ENCODE results near the gene PROZ.

PROZ gene

DNA sequence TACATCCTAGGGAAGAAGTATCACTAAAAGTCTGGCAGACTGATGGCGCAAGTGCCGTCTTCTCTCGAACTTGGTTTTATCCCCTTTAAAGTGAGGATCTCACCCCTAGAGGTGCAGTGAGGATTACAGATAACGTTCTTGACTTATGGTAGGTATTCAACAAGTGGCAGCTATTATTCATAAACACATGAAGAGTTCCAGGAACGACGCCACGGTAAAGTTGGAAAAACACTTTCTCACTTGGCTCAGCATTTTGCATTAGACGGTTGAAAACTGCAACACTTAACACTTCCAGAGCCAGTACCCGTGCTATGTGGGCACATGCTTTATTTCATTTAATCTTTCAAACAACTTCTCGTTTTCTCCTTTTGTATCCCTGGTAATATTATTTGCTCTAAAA, 8.7 kb downstream of the PROZ start:
- no peak overlapping the region for H3K4me3 ChIP-seq (ENCODE audit: low read depth, low read length)
- TF ChIP-seq, protein P1, sequence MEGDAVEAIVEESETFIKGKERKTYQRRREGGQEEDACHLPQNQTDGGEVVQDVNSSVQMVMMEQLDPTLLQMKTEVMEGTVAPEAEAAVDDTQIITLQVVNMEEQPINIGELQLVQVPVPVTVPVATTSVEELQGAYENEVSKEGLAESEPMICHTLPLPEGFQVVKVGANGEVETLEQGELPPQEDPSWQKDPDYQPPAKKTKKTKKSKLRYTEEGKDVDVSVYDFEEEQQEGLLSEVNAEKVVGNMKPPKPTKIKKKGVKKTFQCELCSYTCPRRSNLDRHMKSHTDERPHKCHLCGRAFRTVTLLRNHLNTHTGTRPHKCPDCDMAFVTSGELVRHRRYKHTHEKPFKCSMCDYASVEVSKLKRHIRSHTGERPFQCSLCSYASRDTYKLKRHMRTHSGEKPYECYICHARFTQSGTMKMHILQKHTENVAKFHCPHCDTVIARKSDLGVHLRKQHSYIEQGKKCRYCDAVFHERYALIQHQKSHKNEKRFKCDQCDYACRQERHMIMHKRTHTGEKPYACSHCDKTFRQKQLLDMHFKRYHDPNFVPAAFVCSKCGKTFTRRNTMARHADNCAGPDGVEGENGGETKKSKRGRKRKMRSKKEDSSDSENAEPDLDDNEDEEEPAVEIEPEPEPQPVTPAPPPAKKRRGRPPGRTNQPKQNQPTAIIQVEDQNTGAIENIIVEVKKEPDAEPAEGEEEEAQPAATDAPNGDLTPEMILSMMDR (conservative IDR thresholded peaks at IDR 0.05; ENCODE audit: low read depth, low read length) = no peak
- DNase-seq (ENCODE audit: low read depth) = no peak

DNA sequence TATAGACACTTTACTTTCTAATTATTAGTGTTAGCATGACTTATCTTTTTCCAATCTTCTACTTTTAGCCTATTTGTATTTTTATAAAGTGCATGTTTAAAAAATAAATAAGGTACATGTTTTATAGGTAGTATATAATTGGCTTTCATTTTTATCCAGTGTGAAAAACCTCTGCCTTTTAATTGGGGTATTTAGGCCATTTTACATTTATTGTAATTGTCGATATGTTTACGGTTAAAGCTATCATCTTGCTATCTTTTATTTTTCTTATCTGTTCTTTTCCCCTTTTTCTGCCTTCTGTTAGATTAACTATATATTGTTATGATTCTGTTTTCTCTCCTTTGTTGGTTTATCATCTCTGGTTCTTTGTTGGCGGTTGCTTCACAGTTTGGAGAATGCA, 9.1 kb downstream of the PROZ start:
- no peak for DNase-seq (ENCODE audit: low read depth)
- TF ChIP-seq, protein P1 (conservative IDR thresholded peaks at IDR 0.05; ENCODE audit: low read depth, low read length) = no peak
- H3K4me3 ChIP-seq (ENCODE audit: low read depth, low read length) = no peak overlapping the region

DNA sequence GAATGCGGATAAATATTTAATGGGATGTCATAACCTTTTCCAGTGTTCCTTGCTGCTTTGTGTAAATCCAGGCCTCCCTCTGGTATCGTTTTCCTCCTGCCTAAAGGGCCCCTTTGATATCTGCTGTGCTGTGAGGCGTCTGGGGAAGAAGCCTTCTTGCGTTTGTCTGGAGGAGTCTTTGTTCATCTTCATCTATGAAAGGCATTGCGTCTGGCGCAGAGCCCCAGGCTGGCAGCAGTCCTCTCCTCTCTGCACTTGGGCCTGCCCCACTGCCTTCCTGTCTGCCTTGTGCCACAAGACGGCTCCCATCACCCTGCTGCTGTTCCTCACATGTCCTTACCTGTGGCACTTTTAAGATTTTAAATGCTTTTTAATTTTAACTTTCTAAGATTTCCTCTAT, 9.8 kb downstream of the PROZ start:
- H3K4me3 ChIP-seq (ENCODE audit: low read depth, low read length) = no peak overlapping the region
- TF ChIP-seq, protein P1 (conservative IDR thresholded peaks at IDR 0.05; ENCODE audit: low read depth, low read length) = no peak
- DNase-seq (ENCODE audit: low read depth) = no peak

DNA sequence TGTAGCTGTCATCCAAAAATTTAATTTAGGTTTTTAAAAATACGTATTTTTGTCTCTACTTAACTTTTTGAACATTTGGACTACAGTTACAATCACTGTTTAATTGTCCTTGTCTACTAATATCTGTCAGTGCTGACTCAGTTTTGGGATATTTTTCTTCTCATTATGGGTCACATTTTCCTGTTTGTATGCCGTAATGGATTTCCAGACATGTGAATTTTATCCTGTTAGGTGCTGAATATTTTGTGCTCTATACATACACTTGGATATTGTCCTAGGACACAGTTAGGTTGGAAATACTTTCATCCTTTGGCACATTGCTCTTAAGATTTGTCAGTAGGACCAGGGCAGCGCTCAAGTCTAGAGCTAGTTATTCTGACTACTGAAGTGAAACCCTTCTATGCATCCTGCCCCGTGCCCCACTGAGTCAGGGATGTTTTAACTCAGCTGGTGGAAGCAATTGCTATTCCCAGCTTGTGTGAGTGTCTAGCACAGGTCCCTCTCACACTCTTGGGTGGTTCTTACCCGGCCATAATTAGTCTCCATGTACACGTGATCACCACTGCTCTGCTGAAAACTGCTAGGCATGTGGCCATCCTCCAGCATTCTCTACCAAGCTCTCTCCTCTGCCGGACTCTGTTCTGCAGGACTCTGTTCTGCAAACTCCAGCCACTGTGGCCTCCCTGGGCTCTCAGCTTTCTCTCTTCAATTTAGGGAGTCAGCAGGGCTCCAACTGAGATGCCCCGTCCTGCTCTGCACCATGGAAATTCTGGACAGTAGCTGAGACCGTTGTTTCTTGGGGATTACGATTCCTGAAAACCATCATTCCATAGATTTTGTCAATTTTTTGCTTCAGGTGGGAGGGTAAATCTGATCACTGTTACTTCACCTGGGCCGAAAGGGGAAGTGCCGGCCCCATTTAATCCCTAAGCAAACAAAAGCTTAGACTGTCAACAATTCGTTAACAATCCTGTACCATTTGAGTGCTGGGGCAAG, 11.1 kb downstream of the PROZ start:
- no peak overlapping the region for H3K4me3 ChIP-seq (ENCODE audit: low read depth, low read length)
- TF ChIP-seq, protein P1 (conservative IDR thresholded peaks at IDR 0.05; ENCODE audit: low read depth, low read length) = no peak
- DNase-seq (ENCODE audit: low read depth) = no peak

DNA sequence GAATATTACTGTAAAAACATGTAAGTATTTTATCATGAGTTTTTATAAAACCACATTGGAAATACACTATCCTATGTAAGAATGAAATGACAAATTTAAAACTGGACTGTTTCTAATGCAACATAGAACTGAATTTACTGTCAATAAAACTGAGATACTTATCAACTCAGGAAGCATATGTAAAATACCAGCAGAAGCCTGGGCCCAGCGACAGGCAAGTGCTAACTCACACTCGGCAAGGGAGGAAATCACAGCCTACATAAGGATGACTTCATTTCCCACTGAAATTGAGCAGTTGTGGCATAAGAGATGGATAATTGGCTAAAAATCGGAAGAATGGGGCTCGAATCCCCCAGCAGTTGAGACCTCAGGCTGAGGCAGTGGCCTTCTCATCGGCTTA, 12.1 kb downstream of the PROZ start:
- H3K4me3 ChIP-seq (ENCODE audit: low read depth, low read length) = no peak overlapping the region
- TF ChIP-seq, protein P1 (conservative IDR thresholded peaks at IDR 0.05; ENCODE audit: low read depth, low read length) = no peak
- DNase-seq (ENCODE audit: low read depth) = no peak

DNA sequence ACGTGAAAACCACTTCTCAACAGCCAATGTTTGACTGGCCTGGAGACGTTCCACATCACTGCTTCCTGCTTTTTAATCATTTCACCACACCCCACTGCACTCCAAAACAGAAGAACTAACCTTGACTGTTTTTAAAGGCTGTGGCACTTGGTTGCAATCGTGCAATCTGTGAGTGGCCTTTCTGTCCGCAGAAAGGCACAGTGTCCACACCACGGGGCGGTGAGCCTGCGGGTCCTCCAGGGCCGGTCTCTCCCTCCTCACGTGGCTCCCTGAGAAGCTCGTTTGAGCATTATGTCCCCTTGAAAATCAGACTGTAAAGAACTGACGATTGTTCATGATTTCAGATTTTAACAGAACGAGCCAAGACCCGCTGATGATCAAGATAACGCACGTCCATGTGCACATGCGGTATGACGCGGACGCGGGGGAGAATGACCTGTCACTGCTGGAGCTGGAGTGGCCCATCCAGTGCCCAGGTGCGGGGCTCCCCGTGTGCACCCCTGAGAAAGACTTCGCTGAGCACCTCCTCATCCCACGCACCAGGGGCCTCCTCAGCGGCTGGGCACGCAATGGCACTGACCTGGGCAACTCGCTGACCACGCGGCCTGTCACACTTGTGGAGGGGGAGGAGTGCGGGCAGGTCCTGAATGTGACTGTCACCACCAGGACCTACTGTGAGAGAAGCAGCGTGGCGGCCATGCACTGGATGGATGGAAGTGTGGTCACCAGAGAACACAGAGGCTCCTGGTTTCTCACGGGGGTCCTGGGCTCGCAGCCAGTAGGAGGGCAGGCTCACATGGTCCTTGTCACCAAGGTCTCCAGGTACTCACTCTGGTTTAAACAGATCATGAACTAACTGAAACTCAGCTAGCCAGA, 13.0 kb downstream of the PROZ start:
- TF ChIP-seq, protein P1 (conservative IDR thresholded peaks at IDR 0.05; ENCODE audit: low read depth, low read length) = no peak
- no peak overlapping the region for H3K4me3 ChIP-seq (ENCODE audit: low read depth, low read length)
- DNase-seq (ENCODE audit: low read depth) = no peak
